Liver (tissue), 9 donors: ENCODE measurements around the gene PIP4K2A. TPM values are rescaled to one million over a fixed set of nuclear protein-coding genes. Genes with fewer than 3 reads are reported as not detected.

ENCODE experiments used
- DNase-seq: peaks from one replicate; pipeline ENCODE4 v3.0.0-alpha.2; 2017; ENCODE audit warnings: low spot score
- H3K27ac ChIP-seq, 2 donors: one replicate each; pipeline ENCODE4 v1.7.0; 2013; ENCODE audit warnings: inconsistent platforms in 2 of 2, low read length in 2 of 2, control low read depth in 1 of 2, low read depth in 1 of 2, mild to moderate bottlenecking in 1 of 2
- H3K27me3 ChIP-seq, 4 donors: one replicate each; pipeline versions ENCODE4 v1.6.1 to v1.7.0; 2013; ENCODE audit warnings: low read length in 3 of 4, inconsistent platforms in 1 of 4, mild to moderate bottlenecking in 1 of 4, moderate library complexity in 1 of 4; ENCODE audit not compliant: control insufficient read depth in 4 of 4, insufficient read depth in 4 of 4
- H3K36me3 ChIP-seq, 4 donors: one replicate each; pipeline versions ENCODE4 v1.6.1 to v1.7.0; 2013; ENCODE audit warnings: low read length in 3 of 4, mild to moderate bottlenecking in 3 of 4, low read depth in 1 of 4, moderate library complexity in 1 of 4; ENCODE audit not compliant: control insufficient read depth in 4 of 4, insufficient read depth in 3 of 4
- H3K4me1 ChIP-seq, 4 donors: one replicate each; pipeline versions ENCODE4 v1.6.1 to v1.7.0; 2013; ENCODE audit warnings: low read length in 3 of 4, mild to moderate bottlenecking in 3 of 4, moderate library complexity in 1 of 4; ENCODE audit not compliant: control insufficient read depth in 4 of 4, insufficient read depth in 4 of 4
- H3K4me3 ChIP-seq, 3 donors: one replicate each; pipeline versions ENCODE4 v1.6.1 to v1.7.0; 2013; ENCODE audit warnings: low read length in 3 of 3, control low read depth in 1 of 3, low read depth in 1 of 3, mild to moderate bottlenecking in 1 of 3
- H3K9ac ChIP-seq, 2 donors: one replicate each; pipeline ENCODE4 v1.7.0; 2013; ENCODE audit warnings: low read length in 2 of 2, mild to moderate bottlenecking in 2 of 2, moderate library complexity in 2 of 2, control low read depth in 1 of 2, low read depth in 1 of 2
- H3K9me3 ChIP-seq, 4 donors: one replicate each; pipeline versions ENCODE4 v1.6.1 to v1.7.0; 2013; ENCODE audit warnings: low read length in 3 of 4; ENCODE audit not compliant: control insufficient read depth in 4 of 4
- EGR1 ChIP-seq, 2 donors: IDR thresholded peaks; 2 replicates each; pipeline ENCODE4 v1.6.1; 2016 to 2018; ENCODE audit warnings: antibody characterized with exemption in 2 of 2, low read depth in 2 of 2
- FOXA2 ChIP-seq: IDR thresholded peaks from 2 replicates; pipeline ENCODE4 v1.6.1; 2016; ENCODE audit warnings: antibody characterized with exemption
- GABPA ChIP-seq, 2 donors: IDR thresholded peaks in 1 of 2; conservative IDR thresholded peaks in 1 of 2; 2 replicates each; pipeline ENCODE4 v1.6.1; 2016; ENCODE audit warnings: antibody characterized with exemption in 2 of 2, mild to moderate bottlenecking in 1 of 2, moderate library complexity in 1 of 2
- HNF4A ChIP-seq, 2 donors: conservative IDR thresholded peaks; 2 replicates each; pipeline ENCODE4 v1.6.1; 2016; ENCODE audit warnings: antibody characterized with exemption in 2 of 2, mild to moderate bottlenecking in 2 of 2
- HNF4G ChIP-seq: IDR thresholded peaks from 2 replicates; pipeline ENCODE4 v1.6.1; 2016; ENCODE audit warnings: antibody characterized with exemption
- NR2F2 ChIP-seq: IDR thresholded peaks from 2 replicates; pipeline ENCODE4 v1.6.1; 2016; ENCODE audit warnings: antibody characterized with exemption
- RAD21 ChIP-seq, 2 donors: IDR thresholded peaks; 2 replicates each; pipeline ENCODE4 v1.6.1; 2016; ENCODE audit warnings: antibody characterized with exemption in 2 of 2, mild to moderate bottlenecking in 2 of 2
- RXRA ChIP-seq, 2 donors: IDR thresholded peaks; 2 replicates each; pipeline ENCODE4 v1.6.1; 2017 to 2018; ENCODE audit warnings: antibody characterized with exemption in 2 of 2, mild to moderate bottlenecking in 1 of 2
- SP1 ChIP-seq: IDR thresholded peaks from 2 replicates; pipeline ENCODE4 v1.6.1; 2018; ENCODE audit warnings: antibody characterized with exemption, mild to moderate bottlenecking
- WGBS: extraction: QIAGEN DNeasy Blood & Tissue Kit; methylation state at CpG from one replicate; pipeline ENCODE4 v1.1.7; 2013; 5-methylcytosine and 5-hydroxymethylcytosine counted together
- polyA plus RNA-seq, 2 donors: library from polyadenylated mRNA; stranded (reverse) in 1 of 2; unstranded in 1 of 2; fragments of 200-250 nt in 1 of 2; fragments of >200 nt in 1 of 2; fragmentation: Nextera tagmentation in 1 of 2; extraction: Ambion mirVana in 1 of 2; gene quantifications; one replicate each; pipeline versions ENCODE4 v1.2.1 to v1.2.3, GENCODE V29; 2013 to 2015
- total RNA-seq, 2 donors: library from RNA; depleted of rRNA; stranded (reverse); fragments of >200 nt; gene quantifications; one replicate each; pipeline ENCODE4 v1.2.3, GENCODE V29; 2014
- TF ChIP-seq, protein P1 (sequence below): IDR thresholded peaks from 2 replicates; pipeline ENCODE4 v1.6.1; 2016; ENCODE audit warnings: antibody characterized with exemption
- TF ChIP-seq, protein P2 (sequence below): IDR thresholded peaks from 2 replicates; pipeline ENCODE4 v1.6.1; 2016; ENCODE audit warnings: antibody characterized with exemption
- TF ChIP-seq, protein P3 (sequence below): IDR thresholded peaks from 2 replicates; pipeline ENCODE4 v1.6.1; 2016; ENCODE audit warnings: antibody characterized with exemption
- TF ChIP-seq, protein P4 (sequence below): IDR thresholded peaks from 2 replicates; pipeline ENCODE4 v1.6.1; 2016; ENCODE audit warnings: antibody characterized with exemption, mild to moderate bottlenecking
- donor health status: healthy.
- donor health status: healthy.
- donor health status: healthy.
- donor health status: healthy.
- donor health status: healthy.

PIP4K2A gene
- total and polyA plus RNA-seq, 4 donors: 6.4 to 53.7 (median 8.6) TPM

DNA sequence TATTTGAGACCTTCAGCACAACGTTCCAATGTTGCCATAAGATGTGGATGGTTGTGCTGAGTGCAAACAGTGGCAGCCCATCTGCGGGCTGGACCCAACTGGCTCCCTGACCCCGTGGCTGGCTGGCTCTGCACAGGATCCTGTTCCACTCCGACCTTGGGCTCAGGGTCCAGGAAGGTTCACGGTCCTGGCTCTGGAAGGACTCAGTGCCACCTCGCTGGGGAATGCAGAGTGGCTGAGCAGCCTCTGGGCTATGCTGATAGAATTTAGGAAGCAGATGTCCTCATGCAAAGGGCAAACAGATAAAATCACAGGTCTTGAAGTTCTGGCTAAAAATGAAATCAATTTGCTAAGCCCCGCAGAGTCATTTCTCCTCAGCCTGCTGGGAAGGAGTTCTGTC, 171.6 kb downstream of the PIP4K2A start:
- Histone ChIP-seq H3K4me1 (no peaks in the 10 kb centered on the region), H3K27ac (no peak overlapping the region), H3K4me3 (no peak overlapping the region), H3K36me3 (peaks cover 1 to 27% (median 19%) of the 10 kb centered on the region in 4 donors), H3K9ac (no peak overlapping the region), H3K9me3 (no peaks in the 10 kb centered on the region), H3K27me3 (no peaks in the 10 kb centered on the region)
- TF ChIP-seq HNF4A (conservative IDR thresholded peaks at IDR 0.05) (peak in 1 of 2 donors; percentile 12), EGR1 (IDR thresholded peaks at IDR 0.05; ENCODE audit: low read depth in 2 of 2) (no peak), NR2F2 (no peak)
- WGBS: 52% methylated on average over 7 of the region's 7 CpGs
- no peak for DNase-seq

DNA sequence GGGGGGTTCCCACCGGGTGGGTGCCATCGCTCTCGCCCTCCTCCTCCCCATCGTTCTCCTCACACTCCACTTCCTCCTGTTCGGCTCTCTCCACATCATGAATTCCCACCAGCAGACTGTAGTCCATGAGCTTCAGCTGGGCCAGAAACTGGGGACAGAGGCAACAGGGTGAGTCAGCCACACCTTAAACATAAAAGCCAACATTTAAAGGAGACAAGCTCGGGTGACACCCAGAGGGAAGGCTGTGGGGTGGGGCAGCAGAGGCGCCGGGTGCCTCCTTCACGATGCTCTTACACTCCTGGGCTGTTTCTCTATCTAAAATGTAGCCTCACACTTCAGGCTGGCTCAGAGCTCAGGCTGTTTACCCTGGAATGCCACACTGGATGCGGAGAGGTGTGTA, 172.5 kb downstream of the PIP4K2A start:
- H3K27ac ChIP-seq: no peak overlapping the region
- peaks cover 1 to 24% (median 18%) of the 10 kb centered on the region in 4 donors for H3K36me3 ChIP-seq
- H3K27me3 ChIP-seq: no peaks in the 10 kb centered on the region
- 92% methylated on average over 10 of the region's 10 CpGs for WGBS
- H3K9me3 ChIP-seq: no peaks in the 10 kb centered on the region
- DNase-seq: no peak
- no peak overlapping the region for H3K9ac ChIP-seq
- TF ChIP-seq RAD21 (IDR thresholded peaks at IDR 0.05): no peak
- TF ChIP-seq, protein P1, sequence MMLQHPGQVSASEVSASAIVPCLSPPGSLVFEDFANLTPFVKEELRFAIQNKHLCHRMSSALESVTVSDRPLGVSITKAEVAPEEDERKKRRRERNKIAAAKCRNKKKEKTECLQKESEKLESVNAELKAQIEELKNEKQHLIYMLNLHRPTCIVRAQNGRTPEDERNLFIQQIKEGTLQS: no peak
- no peak for TF ChIP-seq GABPA (IDR thresholded peaks at IDR 0.05 in 1 of 2, conservative IDR thresholded peaks at IDR 0.05 in 1 of 2)
- no peak for TF ChIP-seq RXRA (IDR thresholded peaks at IDR 0.05)
- TF ChIP-seq HNF4A (conservative IDR thresholded peaks at IDR 0.05): no peak
- no peak for TF ChIP-seq FOXA2
- TF ChIP-seq, protein P2, sequence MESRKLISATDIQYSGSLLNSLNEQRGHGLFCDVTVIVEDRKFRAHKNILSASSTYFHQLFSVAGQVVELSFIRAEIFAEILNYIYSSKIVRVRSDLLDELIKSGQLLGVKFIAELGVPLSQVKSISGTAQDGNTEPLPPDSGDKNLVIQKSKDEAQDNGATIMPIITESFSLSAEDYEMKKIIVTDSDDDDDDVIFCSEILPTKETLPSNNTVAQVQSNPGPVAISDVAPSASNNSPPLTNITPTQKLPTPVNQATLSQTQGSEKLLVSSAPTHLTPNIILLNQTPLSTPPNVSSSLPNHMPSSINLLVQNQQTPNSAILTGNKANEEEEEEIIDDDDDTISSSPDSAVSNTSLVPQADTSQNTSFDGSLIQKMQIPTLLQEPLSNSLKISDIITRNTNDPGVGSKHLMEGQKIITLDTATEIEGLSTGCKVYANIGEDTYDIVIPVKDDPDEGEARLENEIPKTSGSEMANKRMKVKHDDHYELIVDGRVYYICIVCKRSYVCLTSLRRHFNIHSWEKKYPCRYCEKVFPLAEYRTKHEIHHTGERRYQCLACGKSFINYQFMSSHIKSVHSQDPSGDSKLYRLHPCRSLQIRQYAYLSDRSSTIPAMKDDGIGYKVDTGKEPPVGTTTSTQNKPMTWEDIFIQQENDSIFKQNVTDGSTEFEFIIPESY: no peak
- no peak for TF ChIP-seq EGR1 (IDR thresholded peaks at IDR 0.05; ENCODE audit: low read depth in 2 of 2)
- TF ChIP-seq, protein P3, sequence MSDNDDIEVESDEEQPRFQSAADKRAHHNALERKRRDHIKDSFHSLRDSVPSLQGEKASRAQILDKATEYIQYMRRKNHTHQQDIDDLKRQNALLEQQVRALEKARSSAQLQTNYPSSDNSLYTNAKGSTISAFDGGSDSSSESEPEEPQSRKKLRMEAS: no peak
- no peak for TF ChIP-seq HNF4G
- no peak for TF ChIP-seq SP1
- H3K4me3 ChIP-seq: no peak overlapping the region
- H3K4me1 ChIP-seq: no peaks in the 10 kb centered on the region

DNA sequence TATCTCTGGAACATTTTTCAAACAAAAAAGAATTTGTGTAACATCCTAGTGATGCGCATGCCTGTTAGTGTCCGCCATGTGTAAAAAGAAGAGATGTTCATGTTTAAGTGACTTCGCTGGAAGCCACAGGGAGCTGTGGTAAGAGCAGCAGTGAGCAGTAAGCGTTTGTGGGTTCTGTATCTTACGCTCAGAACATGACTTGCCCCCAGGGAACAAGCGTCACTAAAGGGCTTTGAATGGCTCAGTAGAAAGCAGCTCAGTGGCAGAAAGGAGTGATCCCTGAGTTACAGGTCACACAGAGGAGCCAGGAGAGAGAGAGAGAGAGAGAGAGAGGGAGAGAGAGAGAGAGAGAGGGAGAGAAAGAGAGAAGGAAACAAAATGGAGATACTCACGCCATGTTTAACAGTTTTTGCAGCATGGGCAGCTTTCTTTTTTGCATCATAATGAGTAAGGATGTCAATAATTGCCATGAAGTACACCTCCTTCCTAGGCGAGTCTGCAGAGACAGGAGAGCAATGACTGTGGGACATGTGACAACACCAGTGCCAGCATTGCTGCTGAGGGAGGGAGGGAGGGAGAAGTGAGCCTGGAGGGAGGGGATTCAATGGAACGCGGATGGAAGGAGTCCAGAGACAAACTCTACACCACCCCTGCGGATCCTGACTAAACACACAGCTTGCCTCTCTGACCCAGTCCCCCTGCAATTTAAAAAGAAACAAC, 174.6 kb downstream of the PIP4K2A start:
- Histone ChIP-seq H3K27me3 (no peaks in the 10 kb centered on the region), H3K9me3 (no peaks in the 10 kb centered on the region), H3K4me1 (no peaks in the 10 kb centered on the region), H3K36me3 (peaks cover 1 to 25% (median 18%) of the 10 kb centered on the region in 4 donors), H3K9ac (no peak overlapping the region), H3K4me3 (no peak overlapping the region), H3K27ac (no peak overlapping the region)
- no peak for TF ChIP-seq FOXA2
- TF ChIP-seq, protein P1: no peak
- TF ChIP-seq, protein P4, sequence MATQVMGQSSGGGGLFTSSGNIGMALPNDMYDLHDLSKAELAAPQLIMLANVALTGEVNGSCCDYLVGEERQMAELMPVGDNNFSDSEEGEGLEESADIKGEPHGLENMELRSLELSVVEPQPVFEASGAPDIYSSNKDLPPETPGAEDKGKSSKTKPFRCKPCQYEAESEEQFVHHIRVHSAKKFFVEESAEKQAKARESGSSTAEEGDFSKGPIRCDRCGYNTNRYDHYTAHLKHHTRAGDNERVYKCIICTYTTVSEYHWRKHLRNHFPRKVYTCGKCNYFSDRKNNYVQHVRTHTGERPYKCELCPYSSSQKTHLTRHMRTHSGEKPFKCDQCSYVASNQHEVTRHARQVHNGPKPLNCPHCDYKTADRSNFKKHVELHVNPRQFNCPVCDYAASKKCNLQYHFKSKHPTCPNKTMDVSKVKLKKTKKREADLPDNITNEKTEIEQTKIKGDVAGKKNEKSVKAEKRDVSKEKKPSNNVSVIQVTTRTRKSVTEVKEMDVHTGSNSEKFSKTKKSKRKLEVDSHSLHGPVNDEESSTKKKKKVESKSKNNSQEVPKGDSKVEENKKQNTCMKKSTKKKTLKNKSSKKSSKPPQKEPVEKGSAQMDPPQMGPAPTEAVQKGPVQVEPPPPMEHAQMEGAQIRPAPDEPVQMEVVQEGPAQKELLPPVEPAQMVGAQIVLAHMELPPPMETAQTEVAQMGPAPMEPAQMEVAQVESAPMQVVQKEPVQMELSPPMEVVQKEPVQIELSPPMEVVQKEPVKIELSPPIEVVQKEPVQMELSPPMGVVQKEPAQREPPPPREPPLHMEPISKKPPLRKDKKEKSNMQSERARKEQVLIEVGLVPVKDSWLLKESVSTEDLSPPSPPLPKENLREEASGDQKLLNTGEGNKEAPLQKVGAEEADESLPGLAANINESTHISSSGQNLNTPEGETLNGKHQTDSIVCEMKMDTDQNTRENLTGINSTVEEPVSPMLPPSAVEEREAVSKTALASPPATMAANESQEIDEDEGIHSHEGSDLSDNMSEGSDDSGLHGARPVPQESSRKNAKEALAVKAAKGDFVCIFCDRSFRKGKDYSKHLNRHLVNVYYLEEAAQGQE: no peak
- no peak for TF ChIP-seq HNF4A (conservative IDR thresholded peaks at IDR 0.05)
- 96% methylated on average over 11 of the region's 11 CpGs for WGBS
- no peak for DNase-seq
